ENCODE results near the gene HOXC10.

Gene HOXC10

DNA sequence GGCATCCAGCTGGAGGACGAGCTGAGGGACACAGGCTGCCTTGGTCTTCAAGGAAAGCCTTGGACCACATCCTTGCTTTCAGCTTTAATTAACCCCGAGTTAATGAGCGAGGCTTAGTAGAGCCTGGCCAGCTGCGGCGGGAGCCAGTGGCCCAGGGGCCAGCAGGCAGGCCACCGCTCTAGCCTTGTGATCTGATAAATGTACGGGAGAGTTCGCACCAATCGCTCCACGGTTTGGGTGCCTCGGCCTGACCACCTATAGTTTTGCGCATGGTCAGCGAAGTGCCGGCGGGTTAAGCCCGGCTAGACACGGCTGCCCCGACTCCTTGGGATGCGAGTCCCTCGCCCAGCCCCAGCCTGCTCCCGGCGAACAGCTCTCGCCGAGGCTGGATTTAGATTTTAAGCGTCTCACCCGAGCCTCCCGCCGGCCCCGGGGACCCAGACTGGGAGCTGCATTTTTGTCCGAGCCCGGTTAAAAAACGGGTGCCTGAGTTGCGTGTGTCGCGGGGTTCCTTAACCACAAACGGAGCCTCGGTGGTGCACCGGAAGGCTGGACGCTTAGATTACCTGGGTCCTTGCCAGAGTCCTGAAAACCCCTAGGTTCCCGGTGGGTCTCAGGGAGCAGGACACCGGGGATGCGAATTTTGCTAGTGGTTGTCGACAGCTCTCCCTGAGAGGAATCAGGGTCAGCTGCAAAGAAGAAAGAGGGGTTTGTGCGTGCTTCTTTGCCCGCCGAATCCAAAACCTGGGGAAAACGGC is 33.2 kb upstream of the HOXC10 start:
- Histone ChIP-seq H3K9ac (ENCODE audit: low read length) (no peak overlapping the region), H3K4me3 (ENCODE audit: low read length) (no peak overlapping the region), H3K27me3 (ENCODE audit: low read depth, low read length) (peaks cover 17% of the 10 kb centered on the region), H4K20me1 (ENCODE audit: insufficient read depth, low read length) (no peaks in the 10 kb centered on the region), H3K27ac (ENCODE audit: low read length) (no peak overlapping the region), H3K9me3 (ENCODE audit: insufficient read depth, low read length) (no peaks in the 10 kb centered on the region), H3K36me3 (replicated peaks; ENCODE audit: low read depth, low read length) (no peaks in the 10 kb centered on the region), H3K4me1 (ENCODE audit: low read length) (peaks cover 8% of the 10 kb centered on the region), H3K4me2 (ENCODE audit: low read length) (no peak overlapping the region), H2AFZ (ENCODE audit: low read depth, low read length) (no peak overlapping the region), H3K79me2 (ENCODE audit: low read length) (no peaks in the 10 kb centered on the region)
- TF ChIP-seq, protein P1, sequence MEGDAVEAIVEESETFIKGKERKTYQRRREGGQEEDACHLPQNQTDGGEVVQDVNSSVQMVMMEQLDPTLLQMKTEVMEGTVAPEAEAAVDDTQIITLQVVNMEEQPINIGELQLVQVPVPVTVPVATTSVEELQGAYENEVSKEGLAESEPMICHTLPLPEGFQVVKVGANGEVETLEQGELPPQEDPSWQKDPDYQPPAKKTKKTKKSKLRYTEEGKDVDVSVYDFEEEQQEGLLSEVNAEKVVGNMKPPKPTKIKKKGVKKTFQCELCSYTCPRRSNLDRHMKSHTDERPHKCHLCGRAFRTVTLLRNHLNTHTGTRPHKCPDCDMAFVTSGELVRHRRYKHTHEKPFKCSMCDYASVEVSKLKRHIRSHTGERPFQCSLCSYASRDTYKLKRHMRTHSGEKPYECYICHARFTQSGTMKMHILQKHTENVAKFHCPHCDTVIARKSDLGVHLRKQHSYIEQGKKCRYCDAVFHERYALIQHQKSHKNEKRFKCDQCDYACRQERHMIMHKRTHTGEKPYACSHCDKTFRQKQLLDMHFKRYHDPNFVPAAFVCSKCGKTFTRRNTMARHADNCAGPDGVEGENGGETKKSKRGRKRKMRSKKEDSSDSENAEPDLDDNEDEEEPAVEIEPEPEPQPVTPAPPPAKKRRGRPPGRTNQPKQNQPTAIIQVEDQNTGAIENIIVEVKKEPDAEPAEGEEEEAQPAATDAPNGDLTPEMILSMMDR (IDR thresholded peaks at IDR 0.05; ENCODE audit: low read depth, low read length) = no peak
- TF ChIP-seq EZH2phosphoT487 (IDR thresholded peaks at IDR 0.05; ENCODE audit: low read depth) = no peak

DNA sequence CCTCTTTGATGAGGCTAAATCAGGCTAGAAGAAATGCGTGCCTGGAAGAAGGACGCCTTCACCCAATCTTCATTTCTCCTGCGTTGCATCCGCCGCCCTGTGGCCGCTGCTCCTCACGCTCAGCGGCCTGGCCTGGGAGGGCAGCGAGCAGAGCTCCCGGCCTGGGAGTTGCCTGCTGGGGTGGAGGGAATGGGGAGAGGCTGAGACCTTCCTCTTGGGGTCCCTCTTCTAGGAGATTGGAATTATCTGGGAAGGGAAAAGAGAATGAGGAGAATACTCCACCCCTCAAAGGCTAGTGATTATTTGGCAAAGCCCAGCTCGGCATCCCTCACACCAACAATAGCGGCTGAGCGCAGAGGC is 32.6 kb upstream of the HOXC10 start:
- no peaks in the 10 kb centered on the region for H3K79me2 ChIP-seq (ENCODE audit: low read length)
- H3K27ac ChIP-seq (ENCODE audit: low read length) = no peak overlapping the region
- peaks cover 13% of the 10 kb centered on the region for H3K4me1 ChIP-seq (ENCODE audit: low read length)
- no peak overlapping the region for H2AFZ ChIP-seq (ENCODE audit: low read depth, low read length)
- H3K4me3 ChIP-seq (ENCODE audit: low read length) = no peak overlapping the region
- H3K27me3 ChIP-seq (ENCODE audit: low read depth, low read length) = peaks cover 13% of the 10 kb centered on the region
- H4K20me1 ChIP-seq (ENCODE audit: insufficient read depth, low read length) = no peaks in the 10 kb centered on the region
- no peak overlapping the region for H3K4me2 ChIP-seq (ENCODE audit: low read length)
- no peak overlapping the region for H3K9ac ChIP-seq (ENCODE audit: low read length)
- no peaks in the 10 kb centered on the region for H3K9me3 ChIP-seq (ENCODE audit: insufficient read depth, low read length)
- TF ChIP-seq EZH2phosphoT487 (IDR thresholded peaks at IDR 0.05; ENCODE audit: low read depth) = no peak
- TF ChIP-seq, protein P1 (IDR thresholded peaks at IDR 0.05; ENCODE audit: low read depth, low read length) = no peak
- H3K36me3 ChIP-seq (replicated peaks; ENCODE audit: low read depth, low read length) = no peaks in the 10 kb centered on the region

DNA sequence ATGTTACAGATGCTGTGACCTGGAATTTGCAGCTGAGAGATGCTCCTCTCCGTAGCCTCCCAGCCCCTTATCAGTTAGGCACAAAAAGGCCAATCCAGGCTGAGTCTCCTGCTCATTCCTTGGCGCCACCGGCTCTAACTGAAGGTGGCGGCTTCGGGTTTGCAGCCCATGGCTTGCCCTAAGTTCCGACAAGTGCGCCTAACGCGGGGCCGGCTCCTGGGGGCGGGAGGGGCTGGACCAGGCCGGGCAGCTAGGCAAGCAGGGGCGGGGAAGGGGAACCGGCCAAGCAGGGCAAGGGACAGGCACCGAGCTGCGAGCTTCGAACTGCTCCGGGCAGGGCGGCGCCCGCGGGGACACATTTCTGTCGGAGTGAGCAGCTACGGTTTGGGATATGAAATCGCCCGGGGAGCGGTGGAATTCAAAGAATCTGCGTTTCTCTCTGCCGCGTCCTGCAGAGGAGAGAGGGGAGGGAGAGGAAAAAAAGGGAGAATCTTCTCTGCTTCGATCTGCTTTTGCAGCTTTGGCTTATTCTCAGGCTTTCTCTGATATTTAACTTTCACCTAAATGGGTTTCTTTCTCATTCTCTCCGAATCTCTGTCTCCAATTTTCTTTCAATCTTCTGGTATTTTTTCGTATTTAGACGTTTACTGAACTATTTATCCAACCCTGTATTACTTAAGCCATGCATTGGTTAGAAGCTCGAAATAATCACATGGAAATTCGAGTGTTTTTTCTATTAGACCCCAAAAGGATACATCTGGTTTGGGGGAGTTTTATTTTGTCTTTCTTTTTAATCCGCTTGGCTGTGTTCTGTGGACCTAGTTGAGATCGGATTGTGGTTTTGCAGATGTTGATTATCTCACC is 31.8 kb upstream of the HOXC10 start:
- Histone ChIP-seq H4K20me1 (ENCODE audit: insufficient read depth, low read length) (no peaks in the 10 kb centered on the region), H3K36me3 (replicated peaks; ENCODE audit: low read depth, low read length) (no peaks in the 10 kb centered on the region), H3K27ac (ENCODE audit: low read length) (no peak overlapping the region), H3K4me2 (ENCODE audit: low read length) (no peak overlapping the region), H3K9ac (ENCODE audit: low read length) (no peak overlapping the region), H3K4me1 (ENCODE audit: low read length) (peaks cover 20% of the 10 kb centered on the region), H3K9me3 (ENCODE audit: insufficient read depth, low read length) (no peaks in the 10 kb centered on the region), H3K79me2 (ENCODE audit: low read length) (no peaks in the 10 kb centered on the region), H3K27me3 (ENCODE audit: low read depth, low read length) (peaks cover 8% of the 10 kb centered on the region), H3K4me3 (ENCODE audit: low read length) (no peak overlapping the region), H2AFZ (ENCODE audit: low read depth, low read length) (no peak overlapping the region)
- TF ChIP-seq, protein P1 (IDR thresholded peaks at IDR 0.05; ENCODE audit: low read depth, low read length) = no peak
- TF ChIP-seq EZH2phosphoT487 (IDR thresholded peaks at IDR 0.05; ENCODE audit: low read depth) = no peak
